ENCODE data around the gene F5.

DNA sequence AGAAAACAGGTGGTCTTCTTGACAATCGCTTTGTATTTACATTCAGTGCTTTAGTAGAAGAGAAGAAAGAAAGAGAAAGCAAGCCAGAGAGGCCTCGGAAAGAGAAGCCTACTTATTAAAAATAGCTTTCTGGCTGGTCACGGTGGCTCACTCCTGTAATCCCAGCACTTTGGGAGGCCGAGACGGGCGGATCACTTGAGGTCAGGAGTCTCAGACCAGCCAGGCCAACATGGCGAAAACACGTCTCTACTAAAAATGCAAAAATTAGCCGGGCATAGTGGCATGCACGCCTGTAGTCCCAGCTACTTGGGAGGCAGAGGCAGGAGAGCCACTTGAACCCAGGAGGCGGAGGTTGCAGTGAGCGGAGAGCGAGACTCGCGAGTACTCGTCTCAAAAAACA lies 98.7 kb downstream of the F5 start:
- TF ChIP-seq, protein P1, sequence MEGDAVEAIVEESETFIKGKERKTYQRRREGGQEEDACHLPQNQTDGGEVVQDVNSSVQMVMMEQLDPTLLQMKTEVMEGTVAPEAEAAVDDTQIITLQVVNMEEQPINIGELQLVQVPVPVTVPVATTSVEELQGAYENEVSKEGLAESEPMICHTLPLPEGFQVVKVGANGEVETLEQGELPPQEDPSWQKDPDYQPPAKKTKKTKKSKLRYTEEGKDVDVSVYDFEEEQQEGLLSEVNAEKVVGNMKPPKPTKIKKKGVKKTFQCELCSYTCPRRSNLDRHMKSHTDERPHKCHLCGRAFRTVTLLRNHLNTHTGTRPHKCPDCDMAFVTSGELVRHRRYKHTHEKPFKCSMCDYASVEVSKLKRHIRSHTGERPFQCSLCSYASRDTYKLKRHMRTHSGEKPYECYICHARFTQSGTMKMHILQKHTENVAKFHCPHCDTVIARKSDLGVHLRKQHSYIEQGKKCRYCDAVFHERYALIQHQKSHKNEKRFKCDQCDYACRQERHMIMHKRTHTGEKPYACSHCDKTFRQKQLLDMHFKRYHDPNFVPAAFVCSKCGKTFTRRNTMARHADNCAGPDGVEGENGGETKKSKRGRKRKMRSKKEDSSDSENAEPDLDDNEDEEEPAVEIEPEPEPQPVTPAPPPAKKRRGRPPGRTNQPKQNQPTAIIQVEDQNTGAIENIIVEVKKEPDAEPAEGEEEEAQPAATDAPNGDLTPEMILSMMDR (conservative IDR thresholded peaks at IDR 0.05; ENCODE audit: low read depth, low read length) = no peak
- no peak for TF ChIP-seq EZH2 (IDR thresholded peaks at IDR 0.05; ENCODE audit: borderline replicate concordance, low read depth, low read length, poor library complexity, severe bottlenecking)

Data from A673 (cell line).